A204.1 (cell line): Measurements from ENCODE around the gene MVD.
"Not testable (repeated sequence)": the region's sequence is repeated elsewhere in the genome, so short reads cannot be mapped to it uniquely, and the experiment has no call there.

Experiments used
- FAIRE-seq: peaks from 2 replicates; lab custom pipeline; 2012; peaks lifted over from hg19 to GRCh38; lab: Jason Lieb, UNC

The MVD gene

GRCh38 chr16:88681709-88682451 lies 19.0 kb upstream of the MVD start:
- no peak for FAIRE-seq

- no peak for FAIRE-seq
Measured at GRCh38 chr16:88681084-88681680, 18.3 kb upstream of the MVD start.

GRCh38 chr16:88680554-88681083 lies 17.7 kb upstream of the MVD start:
- no peak for FAIRE-seq

GRCh38 chr16:88678224-88678979 lies 15.5 kb upstream of the MVD start:
- FAIRE-seq: no peak

- FAIRE-seq: no peak
Measured at GRCh38 chr16:88677721-88678120, 14.8 kb upstream of the MVD start.

- FAIRE-seq: no peak
Measured at GRCh38 chr16:88676502-88677242, 13.8 kb upstream of the MVD start.

GRCh38 chr16:88673716-88674379 lies 11.0 kb upstream of the MVD start:
- no peak for FAIRE-seq

GRCh38 chr16:88672776-88673175 lies 9.9 kb upstream of the MVD start:
- no peak for FAIRE-seq

- no peak for FAIRE-seq
Measured at GRCh38 chr16:88671806-88672205, 8.9 kb upstream of the MVD start.

GRCh38 chr16:88669980-88670379 lies 7.1 kb upstream of the MVD start:
- no peak for FAIRE-seq

- FAIRE-seq: not testable (repeated sequence)
Measured at GRCh38 chr16:88669493-88669892, 6.6 kb upstream of the MVD start.

- no peak for FAIRE-seq
Measured at GRCh38 chr16:88667461-88667860, 4.6 kb upstream of the MVD start.

GRCh38 chr16:88665570-88665969 lies 2.7 kb upstream of the MVD start:
- FAIRE-seq: no peak

- no peak for FAIRE-seq
Measured at GRCh38 chr16:88665148-88665547, 2.3 kb upstream of the MVD start.

- no peak for FAIRE-seq
Measured at GRCh38 chr16:88662222-88662842, 559 bp downstream of the MVD start.

- FAIRE-seq: no peak
Measured at GRCh38 chr16:88661468-88661867, 1.4 kb downstream of the MVD start.

GRCh38 chr16:88659160-88659559 lies 3.7 kb downstream of the MVD start:
- FAIRE-seq: no peak

GRCh38 chr16:88658714-88659113 lies 4.2 kb downstream of the MVD start:
- FAIRE-seq: no peak

- no peak for FAIRE-seq
Measured at GRCh38 chr16:88657371-88657770, 5.5 kb downstream of the MVD start.

GRCh38 chr16:88656291-88656980 lies 6.5 kb downstream of the MVD start:
- FAIRE-seq: no peak
